Uterus (tissue), 2 donors: ENCODE data around the gene HIVEP3.

Experiments used
- CTCF ChIP-seq, 4 experiments: fragments of 200-600 bp in 2 of 4; fragments of 450-650 bp in 2 of 4; sonication (generic) in 2 of 4; IDR thresholded peaks; one replicate each; pipeline ENCODE4 v1.5.1; 2016 to 2019; ENCODE audit warnings: antibody characterized with exemption in 4 of 4, mild to moderate bottlenecking in 2 of 4, moderate library complexity in 1 of 4
- POLR2A ChIP-seq, 2 donors: fragments of 450-650 bp; IDR thresholded peaks; one replicate each; pipeline ENCODE4 v1.6.1; 2016; ENCODE audit warnings: antibody characterized with exemption in 2 of 2, mild to moderate bottlenecking in 1 of 2, moderate library complexity in 1 of 2

- no peak for TF ChIP-seq CTCF (IDR thresholded peaks at IDR 0.05)
- no peak for TF ChIP-seq POLR2A (IDR thresholded peaks at IDR 0.05)
Measured at GRCh38 chr1:41739061-41739955, 179.4 kb downstream of the HIVEP3 start.
